ENCODE measurements around the gene FSTL1. TPM values are rescaled to one million over a fixed set of nuclear protein-coding genes. Genes with fewer than 3 reads are reported as not detected.

Gene FSTL1
- total RNA-seq, 1 experiment from 2014 or later = not detected

DNA sequence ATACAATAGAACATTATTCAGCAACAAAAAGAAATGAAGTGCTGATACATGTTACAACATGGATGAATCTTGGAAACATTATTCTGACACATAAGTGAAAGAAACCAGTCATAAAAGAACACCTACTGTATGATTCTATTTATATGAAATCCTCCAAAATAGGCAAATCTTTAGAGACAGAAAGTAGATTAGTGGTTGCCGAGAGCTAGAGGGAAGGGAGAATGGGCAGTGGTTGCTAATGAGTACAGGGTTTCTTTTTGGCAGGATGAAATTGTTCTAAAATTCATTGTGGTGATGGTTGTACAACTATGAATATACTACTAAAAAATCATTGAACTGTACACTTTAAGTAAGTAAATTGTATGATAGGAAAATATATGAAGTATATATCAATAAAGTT lies 95.3 kb downstream of the FSTL1 start:
- no peak for DNase-seq (ENCODE audit: low spot score)

DNA sequence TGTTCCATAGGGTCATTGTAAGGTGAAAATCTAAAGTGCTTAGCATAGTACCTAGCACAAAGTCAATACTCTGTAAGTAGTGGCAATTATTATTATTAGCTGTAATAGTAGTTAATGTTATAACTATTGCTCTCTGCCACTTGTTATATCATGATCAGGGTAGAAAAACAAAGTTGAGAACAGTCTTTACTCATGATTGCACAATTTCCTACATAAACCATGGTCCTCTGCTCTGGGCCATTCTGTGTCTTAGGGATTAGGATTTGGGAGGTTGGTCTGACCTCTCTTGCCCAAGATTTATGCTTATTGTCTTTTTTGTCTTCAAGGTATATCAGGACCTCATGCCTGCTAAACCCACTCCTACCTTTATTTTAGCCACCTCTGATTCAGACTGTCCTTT lies 97.3 kb downstream of the FSTL1 start:
- no peak for DNase-seq (ENCODE audit: low spot score)

DNA sequence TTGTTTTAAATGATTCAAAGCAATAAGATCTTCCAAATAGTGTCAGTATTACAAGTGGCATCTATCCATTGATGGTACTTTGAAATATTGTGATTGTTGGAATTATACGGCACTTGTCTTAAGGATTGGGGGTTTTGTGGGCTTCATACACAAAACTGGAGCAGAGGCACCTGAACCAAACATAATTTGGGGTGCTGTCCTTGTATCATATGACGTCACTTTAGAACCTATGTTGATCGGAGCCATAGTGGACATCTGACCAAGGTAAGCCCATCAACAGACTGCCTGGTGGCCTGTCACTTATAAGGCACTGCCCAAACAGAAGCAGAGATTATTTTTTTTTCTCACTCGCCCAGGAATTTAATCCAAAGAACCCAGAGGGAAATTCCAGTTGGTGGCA lies 98.8 kb downstream of the FSTL1 start:
- DNase-seq (ENCODE audit: low spot score) = no peak

DNA sequence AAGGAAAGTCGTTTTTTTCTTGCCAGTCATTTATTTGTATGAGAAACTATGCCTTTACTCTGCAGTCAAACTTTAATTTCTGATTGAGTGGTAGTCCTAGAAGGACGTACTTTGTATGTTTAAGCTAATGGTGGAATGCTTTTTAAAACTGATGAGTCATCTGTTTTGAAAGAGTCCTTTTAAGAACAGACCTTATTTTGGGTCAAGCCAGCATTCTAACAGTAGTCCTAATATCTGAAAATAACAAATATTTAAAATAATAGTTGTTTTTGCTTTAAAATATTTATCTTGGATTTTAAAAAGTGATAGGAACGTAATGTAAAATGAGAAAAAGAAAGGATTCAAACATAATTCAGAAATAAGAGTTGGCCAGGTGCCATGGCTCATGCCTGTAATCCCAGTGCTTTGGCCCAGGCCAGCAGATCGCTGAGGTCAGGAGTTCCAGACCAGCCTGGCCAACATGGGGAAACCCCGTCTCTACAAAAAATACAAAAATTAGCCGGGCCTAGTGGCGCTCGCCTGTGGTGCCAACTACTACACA lies 100.3 kb downstream of the FSTL1 start:
- DNase-seq (ENCODE audit: low spot score) = peak; percentile 43

DNA sequence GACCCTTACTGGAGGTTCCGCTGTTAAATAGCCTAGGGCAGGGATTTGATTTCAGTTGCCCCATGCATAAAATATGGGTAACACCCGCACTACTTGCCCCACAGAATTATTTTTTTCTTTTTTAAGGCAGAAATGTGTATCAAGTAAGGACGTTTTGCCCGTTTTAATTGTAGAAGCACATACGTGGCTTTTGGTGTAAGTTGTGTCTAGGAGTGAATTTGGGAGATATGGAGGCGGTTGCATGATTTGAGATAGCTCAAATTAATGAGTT lies 101.0 kb downstream of the FSTL1 start:
- no peak for DNase-seq (ENCODE audit: low spot score)

DNA sequence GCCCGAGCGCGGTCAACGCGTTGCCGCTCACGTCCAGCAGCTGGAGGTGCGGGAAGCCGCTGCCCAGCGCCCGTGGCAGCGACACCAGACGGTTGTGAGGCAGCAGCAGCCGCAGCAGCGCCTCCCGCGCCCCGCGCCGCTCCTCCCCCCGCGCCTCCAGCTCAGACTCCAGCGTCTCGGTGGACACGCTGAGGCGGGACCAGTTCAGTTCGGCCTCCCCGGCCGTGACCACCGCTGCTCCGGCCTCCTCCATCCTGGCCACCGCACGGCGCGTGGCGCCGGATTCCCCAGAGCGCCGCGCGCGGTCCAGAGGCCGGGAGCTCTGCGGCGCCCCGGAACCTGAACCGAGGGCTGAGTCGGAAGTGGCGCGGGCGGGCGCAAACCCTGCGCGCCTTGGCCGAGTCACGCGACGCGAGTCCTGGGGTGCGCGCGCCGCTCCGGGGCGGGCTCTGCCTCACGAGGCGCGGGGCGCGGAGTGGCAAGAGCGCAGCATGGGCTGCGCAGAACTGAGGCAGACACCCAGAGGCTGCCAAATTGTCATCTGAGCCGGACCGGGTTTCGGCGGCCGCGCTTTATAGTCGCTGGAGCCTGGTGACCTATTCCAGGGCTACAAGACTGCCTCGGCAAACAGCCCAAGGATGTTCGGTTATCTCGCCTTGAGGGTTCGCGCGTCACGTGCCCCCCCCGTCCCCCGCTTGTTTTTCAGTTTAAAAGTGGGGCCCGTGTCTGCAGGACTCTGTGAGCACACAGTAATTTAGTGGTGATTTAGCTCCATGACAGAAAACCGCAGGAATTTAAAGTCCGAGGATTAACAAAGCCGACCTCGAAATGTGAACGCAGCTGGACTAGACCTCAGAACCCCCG lies 101.6 kb downstream of the FSTL1 start, which contains the start of gene LRRC58:
LRRC58 (minus strand) TSS at position 364 of the 864 bp plus-strand sequence; CDS start at position 253, 111 bp downstream.
- peak; percentile 95 for DNase-seq (ENCODE audit: low spot score)

DNA sequence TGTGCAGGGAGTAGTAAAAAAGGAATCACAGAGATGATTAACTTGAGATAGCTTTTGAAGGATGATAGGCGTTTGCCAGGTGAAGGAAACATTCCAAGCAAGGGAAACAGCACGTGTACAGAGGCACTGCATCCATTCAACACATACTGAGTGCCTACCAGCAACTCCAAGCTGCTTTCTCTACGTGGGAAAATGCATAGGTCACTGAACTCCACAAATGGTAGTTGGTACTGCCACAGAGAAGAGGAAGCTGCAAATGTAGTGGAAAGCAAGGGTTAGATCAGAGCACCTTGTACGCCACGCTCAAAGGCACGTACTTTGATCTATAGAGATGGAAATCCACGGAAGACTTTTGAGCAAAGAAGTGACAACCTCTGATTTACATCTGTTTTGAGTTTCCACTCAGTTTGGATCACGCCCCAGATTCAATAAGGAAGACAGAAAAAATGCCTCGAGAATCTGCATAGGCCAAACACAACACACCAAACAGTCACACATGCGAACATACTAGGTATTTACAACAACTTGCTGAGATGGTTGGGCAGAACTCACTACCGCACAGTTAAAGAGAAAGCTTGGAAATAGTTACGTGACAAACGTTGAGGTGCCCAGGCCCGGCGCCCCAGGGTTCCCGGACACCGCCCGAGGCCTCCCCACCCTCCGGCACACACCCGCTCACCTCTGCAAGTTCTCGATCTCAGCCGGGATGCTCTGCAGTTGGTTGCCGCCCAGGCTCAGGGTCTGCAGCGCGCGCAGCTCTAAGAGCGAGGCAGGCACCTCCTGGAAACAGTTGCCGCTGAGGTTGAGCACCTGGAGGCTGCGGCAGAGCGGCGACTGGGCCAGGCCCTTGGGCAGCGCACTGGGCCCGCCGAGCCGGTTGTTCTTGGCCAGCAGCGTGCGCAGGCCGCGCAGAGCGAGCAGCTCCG lies 102.5 kb downstream of the FSTL1 start:
- DNase-seq (ENCODE audit: low spot score) = peak; percentile 50

DNA sequence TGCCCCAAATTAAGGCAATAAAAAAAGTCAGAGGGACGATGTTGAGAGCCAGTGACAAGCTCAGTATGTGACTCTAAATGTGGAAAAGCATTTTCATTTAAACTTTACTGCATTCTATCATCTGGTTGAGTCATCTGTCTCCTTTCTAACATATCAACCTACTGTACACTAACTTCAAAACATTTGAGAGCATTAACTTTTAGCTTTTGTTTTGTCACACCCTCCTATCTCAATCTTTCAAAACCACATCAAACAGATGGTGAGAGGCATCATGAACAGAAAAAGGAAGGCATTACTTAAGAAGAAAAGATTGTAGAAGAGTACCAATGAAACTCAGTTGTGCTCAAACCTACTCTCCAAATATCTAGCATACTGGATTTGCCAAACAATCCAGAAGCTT lies 106.4 kb downstream of the FSTL1 start:
- no peak for DNase-seq (ENCODE audit: low spot score)

Other genes starting within 250 kb of the FSTL1 start
- 0.05 and 0.25 TPM in 2 replicates for gene GPR156, start 165.8 kb downstream of the FSTL1 start, total RNA-seq (2014; rRNA removed; shearing (Covaris generic))
- 15.3 and 15.7 TPM in 2 replicates for gene LRRC58, start 101.6 kb downstream of the FSTL1 start, total RNA-seq (2014; rRNA removed; shearing (Covaris generic))
- 147 and 154 TPM in 2 replicates for gene NDUFB4, start 145.3 kb upstream of the FSTL1 start, total RNA-seq (2014; rRNA removed; shearing (Covaris generic))
- gene HGD, start 231.2 kb upstream of the FSTL1 start, total RNA-seq (2014; rRNA removed; shearing (Covaris generic)) = 17.6 and 20.7 TPM in 2 replicates

Data from HT-29 (cell line).